ENCODE results near the gene ZNF628.

- TF ChIP-seq CTCF (IDR thresholded peaks at IDR 0.05) (no peak), POLR2A (IDR thresholded peaks at IDR 0.05) (no peak)
Observed at GRCh38 chr19:55434356-55434919, 42.0 kb upstream of the ZNF628 start.
